Femur (tissue), 1 donor: ENCODE data around the gene SULT1C4.

Experiments
- DNase-seq: peaks from one replicate; pipeline ENCODE4 v3.0.0-alpha.2; 2017

SULT1C4 gene

GRCh38 chr2:108376774-108377173 lies 980 bp upstream of the SULT1C4 start:
- DNase-seq, result no peak

- DNase-seq, result no peak
Observed at GRCh38 chr2:108377401-108377800, 353 bp upstream of the SULT1C4 start.

GRCh38 chr2:108378851-108379250 lies 1.1 kb downstream of the SULT1C4 start:
- DNase-seq, result no peak

- no peak for DNase-seq
Observed at GRCh38 chr2:108382196-108382595, 4.4 kb downstream of the SULT1C4 start.

- DNase-seq, result no peak
Observed at GRCh38 chr2:108383146-108383830, 5.5 kb downstream of the SULT1C4 start.

GRCh38 chr2:108384662-108385393 lies 7.1 kb downstream of the SULT1C4 start:
- no peak for DNase-seq

- DNase-seq, result no peak
Observed at GRCh38 chr2:108385411-108386071, 7.8 kb downstream of the SULT1C4 start.

GRCh38 chr2:108388045-108388444 lies 10.3 kb downstream of the SULT1C4 start:
- DNase-seq, result no peak

GRCh38 chr2:108390340-108390739 lies 12.6 kb downstream of the SULT1C4 start:
- DNase-seq, result no peak

- no peak for DNase-seq
Observed at GRCh38 chr2:108392029-108392428, 14.3 kb downstream of the SULT1C4 start.

GRCh38 chr2:108393197-108393596 lies 15.4 kb downstream of the SULT1C4 start:
- no peak for DNase-seq

- no peak for DNase-seq
Observed at GRCh38 chr2:108395155-108395554, 17.4 kb downstream of the SULT1C4 start.

- no peak for DNase-seq
Observed at GRCh38 chr2:108396845-108397244, 19.1 kb downstream of the SULT1C4 start.

- no peak for DNase-seq
Observed at GRCh38 chr2:108399479-108399878, 21.7 kb downstream of the SULT1C4 start.

- no peak for DNase-seq
Observed at GRCh38 chr2:108401800-108402199, 24.0 kb downstream of the SULT1C4 start.

GRCh38 chr2:108403494-108403893 lies 25.7 kb downstream of the SULT1C4 start:
- peak; percentile 20 for DNase-seq

GRCh38 chr2:108404784-108405397 lies 27.1 kb downstream of the SULT1C4 start:
- DNase-seq, result no peak

GRCh38 chr2:108407864-108408729 lies 30.3 kb downstream of the SULT1C4 start:
- DNase-seq, result no peak

GRCh38 chr2:108409768-108410167 lies 32.0 kb downstream of the SULT1C4 start:
- DNase-seq, result no peak

- DNase-seq, result no peak
Observed at GRCh38 chr2:108412995-108413710, 35.4 kb downstream of the SULT1C4 start.

- no peak for DNase-seq
Observed at GRCh38 chr2:108413711-108414095, 35.9 kb downstream of the SULT1C4 start.
